ENCODE measurements around the gene H2AZ2. TPM values are rescaled to one million over a fixed set of nuclear protein-coding genes. Genes with fewer than 3 reads are reported as not detected.
"Not testable (repeated sequence)": the region's sequence is repeated elsewhere in the genome, so short reads cannot be mapped to it uniquely, and the experiment has no call there.

Gene H2AZ2
- total RNA-seq, 1 donor from 2014 or later, result 92.3 TPM

DNA sequence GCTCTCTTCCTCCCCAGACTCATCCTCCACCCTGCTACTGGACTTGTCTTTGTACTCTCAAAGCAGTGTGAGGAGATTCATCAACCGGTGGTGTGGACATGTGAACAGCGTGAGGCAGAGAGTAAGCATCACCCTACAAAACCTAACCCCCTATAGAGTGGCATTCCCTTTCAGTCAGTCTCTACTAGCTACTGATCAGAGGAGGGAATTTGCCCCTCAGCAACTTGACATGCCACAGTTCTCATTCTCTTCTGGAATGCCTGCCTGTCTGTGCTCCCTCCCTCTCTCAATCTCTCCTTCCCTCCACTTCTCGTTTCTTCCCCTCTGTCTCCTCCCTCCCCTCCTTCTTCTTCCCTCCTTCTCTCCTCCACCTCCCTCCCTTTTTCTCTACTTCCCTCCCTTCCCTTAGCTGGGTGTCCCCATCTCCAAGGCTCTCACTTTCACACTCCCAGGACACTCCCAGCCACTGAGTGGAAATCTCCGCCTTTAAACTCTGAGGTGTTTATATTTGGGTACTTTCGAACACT, 24.6 kb downstream of the H2AZ2 start:
- DNase-seq (ENCODE audit: low spot score), result no peak

DNA sequence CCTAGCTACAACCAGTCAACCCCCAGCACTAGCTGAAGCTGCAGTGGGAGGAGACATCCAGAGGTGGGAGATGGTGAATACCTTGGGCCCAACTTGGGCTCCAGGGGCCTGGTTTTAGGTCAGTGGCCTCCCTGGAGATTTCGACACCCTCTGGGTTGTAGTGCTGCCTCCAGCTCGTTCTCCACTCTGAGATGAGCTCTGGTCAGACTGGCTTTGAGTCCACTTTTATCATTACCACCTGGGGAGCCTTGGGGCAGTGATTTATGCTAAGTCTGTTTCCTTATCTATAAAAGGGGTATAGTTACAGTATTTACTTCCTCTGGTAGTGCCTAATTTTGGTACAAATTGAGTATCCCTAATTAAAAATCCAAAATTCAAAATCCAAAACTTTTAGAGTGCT, 28.6 kb downstream of the H2AZ2 start:
- DNase-seq (ENCODE audit: low spot score), result peak; percentile 16

DNA sequence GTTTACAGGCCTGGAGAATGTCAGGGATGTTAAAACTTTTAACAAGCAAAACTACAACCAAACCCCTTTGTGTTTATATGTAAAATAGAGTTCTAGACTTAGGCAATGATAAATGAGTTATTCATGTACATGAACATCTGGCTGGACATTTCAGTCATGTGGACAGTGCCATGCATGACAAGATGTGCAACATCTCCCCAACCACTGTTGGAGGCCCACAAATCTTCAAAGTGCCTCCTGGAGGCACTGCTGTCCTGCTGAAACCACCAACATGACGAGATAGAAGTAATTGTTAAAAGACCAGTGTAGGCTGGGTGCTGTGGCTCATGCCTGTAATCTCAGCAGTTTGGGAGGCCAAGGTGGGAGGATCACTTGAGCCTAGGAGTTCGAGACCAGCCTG, 33.0 kb downstream of the H2AZ2 start:
- peak; percentile 37 for DNase-seq (ENCODE audit: low spot score)

DNA sequence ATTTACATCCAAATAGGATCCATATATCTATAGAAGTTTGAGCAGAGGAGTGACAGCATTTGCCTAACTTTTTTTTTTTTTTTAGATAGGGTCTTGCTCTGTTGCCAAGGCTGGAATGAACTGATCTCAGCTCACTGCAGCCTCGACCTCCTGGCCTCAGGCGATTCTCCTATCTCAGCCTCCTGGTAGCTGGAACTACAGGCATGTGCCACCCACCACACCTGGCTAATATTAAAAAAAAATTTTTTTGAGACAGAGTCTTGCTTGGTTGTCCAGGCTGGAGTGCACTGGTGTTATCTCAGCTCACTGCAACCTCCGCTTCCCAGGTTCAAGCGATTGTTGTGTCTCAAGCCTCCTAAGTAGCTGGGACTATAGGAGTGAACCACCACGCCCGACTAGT, 36.3 kb downstream of the H2AZ2 start:
- no peak for DNase-seq (ENCODE audit: low spot score)

DNA sequence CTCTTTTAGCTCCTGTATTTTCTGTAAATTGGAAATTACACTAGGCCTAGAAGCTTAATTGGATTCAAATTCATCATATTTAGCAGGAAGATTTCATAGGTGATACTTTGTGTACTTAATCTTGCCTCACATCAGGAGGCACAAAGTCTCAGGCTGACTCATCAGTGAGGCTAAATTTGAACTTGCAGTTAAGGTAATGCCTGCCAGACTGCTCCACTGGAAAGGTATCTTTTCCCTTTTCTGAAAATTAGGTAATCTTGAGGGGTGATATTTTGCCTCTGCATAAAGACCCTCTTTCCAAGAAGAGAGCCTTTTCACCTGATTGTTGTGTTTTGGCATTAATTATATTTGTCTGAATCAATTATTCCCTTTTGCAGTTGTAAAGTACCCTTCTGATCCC, 36.8 kb downstream of the H2AZ2 start:
- DNase-seq (ENCODE audit: low spot score), result no peak

DNA sequence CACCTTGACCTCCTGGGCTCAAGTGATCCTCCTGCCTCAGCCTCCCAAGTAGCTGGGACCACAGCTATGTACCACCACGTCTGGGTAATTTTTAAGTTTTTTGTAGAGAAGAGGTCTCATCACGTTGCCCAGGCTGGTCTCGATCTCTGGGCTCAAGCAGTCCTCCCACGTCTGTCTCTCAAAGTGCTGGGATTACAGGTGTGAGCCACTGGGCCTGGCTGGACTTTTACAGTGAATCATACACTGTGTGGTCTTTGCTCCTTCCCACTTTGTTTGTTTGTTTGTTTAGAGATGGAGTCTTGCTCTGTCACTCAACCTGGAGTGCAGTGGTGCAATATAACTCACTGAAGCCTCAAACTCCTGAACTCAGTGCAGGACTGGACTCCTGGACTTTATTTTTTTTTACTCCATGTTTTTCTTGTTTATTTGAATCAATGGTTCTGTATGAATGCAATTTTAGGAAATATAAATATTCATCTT, 38.9 kb downstream of the H2AZ2 start:
- no peak for DNase-seq (ENCODE audit: low spot score)

- no peak for DNase-seq (ENCODE audit: low spot score)
These were observed 41.9 kb downstream of the H2AZ2 start for GRCh38 chr7:44805950-44806349.

GRCh38 chr7:44803828-44804519, 43.9 kb downstream of the H2AZ2 start:
- DNase-seq (ENCODE audit: low spot score), result not testable (repeated sequence)

- DNase-seq (ENCODE audit: low spot score), result no peak
These were observed 45.4 kb downstream of the H2AZ2 start for GRCh38 chr7:44802418-44803025.

DNA sequence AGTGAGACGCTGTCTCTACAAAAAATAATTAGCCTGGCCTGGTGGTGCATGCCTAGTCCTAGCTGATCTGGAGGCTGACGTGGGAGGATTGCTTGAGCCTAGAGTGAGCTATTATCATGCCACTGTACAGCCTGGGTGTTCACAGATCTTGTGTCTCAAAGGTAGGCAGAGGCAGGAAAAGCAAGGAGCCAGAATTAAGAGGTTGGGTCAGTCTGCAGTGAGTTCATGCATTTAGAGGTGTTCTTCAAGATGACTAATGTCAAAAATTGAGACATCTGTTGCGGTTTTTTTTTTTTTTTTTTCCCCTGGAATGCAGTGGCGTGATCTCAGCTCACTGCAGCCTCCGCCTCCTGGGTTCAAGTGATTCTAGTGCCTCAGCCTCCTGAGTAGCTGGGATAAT, 46.0 kb downstream of the H2AZ2 start:
- DNase-seq (ENCODE audit: low spot score), result no peak

- DNase-seq (ENCODE audit: low spot score), result no peak
These were observed 47.9 kb downstream of the H2AZ2 start for GRCh38 chr7:44799939-44800338.

- DNase-seq (ENCODE audit: low spot score), result no peak
These were observed 49.1 kb downstream of the H2AZ2 start for GRCh38 chr7:44798649-44799305.

GRCh38 chr7:44797329-44798258, 50.3 kb downstream of the H2AZ2 start:
- DNase-seq (ENCODE audit: low spot score), result peak; percentile 94

DNA sequence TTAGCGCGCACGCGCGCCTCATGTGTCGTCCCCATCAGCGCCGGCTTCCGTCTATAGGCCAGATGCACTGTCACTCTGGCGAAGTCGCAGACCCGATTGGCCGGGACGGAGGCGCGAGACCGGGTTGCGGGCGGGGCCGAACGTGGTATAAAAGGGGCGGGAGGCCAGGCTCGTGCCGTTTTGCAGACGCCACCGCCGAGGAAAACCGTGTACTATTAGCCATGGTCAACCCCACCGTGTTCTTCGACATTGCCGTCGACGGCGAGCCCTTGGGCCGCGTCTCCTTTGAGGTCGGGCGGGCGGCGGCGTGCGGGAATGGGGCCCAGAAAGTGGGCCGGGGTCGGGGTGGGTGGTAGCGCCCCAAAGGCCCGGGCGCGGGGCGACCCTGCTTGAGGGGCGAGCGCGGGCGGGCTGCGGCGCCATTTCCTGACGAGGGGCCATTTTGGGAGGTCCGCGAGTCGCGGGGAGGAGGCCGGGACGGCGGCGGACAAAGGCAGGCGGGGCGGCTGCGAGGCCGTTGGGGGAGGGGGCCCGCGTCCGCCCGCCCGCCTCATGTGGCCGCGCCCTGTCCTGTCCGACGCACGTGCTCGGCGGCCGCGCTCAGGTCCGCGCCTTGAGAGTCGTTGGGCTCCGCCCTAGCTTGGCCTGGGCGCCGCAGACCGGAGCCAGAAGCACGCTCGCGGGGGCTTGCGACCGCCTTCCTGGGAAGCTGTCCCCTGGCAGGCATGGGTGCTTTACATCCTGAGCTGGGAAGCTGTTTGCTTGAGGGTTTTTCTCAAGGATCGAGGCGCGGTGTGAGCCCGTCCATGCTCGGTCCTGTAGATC, 51.2 kb downstream of the H2AZ2 start, which contains the start of gene PPIA:
PPIA (plus strand) TSS at position 178 of the 825 bp plus-strand sequence; CDS start at position 222, 44 bp downstream.
- peak; percentile 99 for DNase-seq (ENCODE audit: low spot score)

- DNase-seq (ENCODE audit: low spot score), result no peak
These were observed 51.8 kb downstream of the H2AZ2 start for GRCh38 chr7:44796034-44796503.

- DNase-seq (ENCODE audit: low spot score), result no peak
These were observed 53.6 kb downstream of the H2AZ2 start for GRCh38 chr7:44794331-44794730.

DNA sequence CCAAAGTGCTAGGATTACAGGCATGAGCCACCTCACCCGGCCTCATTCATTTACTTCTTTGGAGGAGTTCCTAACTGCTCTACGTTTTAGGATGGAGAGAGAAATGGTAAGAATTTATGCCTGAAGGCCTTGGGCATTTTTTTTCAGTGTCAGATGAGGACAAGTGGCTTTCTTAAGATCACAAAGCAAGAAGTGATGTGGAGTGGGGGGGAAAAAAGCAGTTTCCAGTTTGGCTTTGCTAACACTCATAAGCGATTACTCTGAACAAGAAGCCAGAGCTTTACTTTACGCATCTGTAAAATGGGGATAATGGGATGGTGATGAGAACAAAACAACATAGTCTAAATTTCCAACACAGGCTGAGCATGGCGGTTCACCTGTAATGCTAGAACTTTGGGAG, 54.0 kb downstream of the H2AZ2 start:
- no peak for DNase-seq (ENCODE audit: low spot score)

DNA sequence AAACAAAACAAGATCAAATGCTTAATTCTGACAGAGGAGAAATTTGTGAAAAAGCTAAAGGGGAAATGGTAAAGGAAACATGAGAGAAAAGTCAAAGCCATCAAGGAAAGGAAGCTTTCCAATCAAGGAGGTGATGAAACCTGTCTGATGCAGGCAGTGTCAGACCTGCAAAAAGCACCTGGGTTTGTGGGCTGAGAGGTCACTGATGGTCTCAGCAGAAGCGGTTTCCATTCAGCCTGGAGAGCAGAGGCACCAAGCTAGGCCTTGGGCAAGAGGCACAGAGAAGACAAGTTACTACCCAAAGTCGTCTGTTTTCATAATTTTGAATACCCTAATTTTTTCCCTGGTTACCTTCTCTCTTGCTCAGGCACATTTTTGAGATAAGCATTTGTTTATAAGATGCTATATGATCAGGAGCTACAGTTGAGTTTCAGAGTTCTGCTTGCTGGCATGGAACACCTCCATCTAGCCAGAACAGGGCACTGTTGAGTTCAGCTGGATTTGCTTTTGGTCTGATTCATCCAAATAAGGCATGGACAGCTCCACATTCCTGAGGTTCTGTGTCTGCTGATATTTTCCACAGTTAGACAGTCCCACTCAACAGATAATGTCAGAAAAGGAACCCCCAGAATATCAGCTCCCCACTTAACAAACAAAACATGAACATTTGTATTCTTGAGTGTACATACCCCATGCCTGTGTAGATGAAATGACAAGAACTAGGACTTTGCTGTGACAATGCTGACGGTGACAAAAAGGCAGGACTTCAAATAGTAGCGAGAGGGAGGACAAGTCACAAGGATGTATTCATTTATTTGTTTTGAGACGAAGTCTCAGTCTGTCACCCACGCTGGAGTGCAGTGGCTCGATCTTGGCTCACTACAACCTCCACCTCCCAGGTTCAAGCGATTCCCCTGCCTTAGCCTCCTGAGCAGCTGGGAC, 56.3 kb downstream of the H2AZ2 start:
- no peak for DNase-seq (ENCODE audit: low spot score)

- DNase-seq (ENCODE audit: low spot score), result no peak
These were observed 57.9 kb downstream of the H2AZ2 start for GRCh38 chr7:44789990-44790389.

Measured in mesenteric fat pad (tissue), 1 donor.